ENCODE results near the gene GMPR. TPM values are rescaled to one million over a fixed set of nuclear protein-coding genes. Genes with fewer than 3 reads are reported as not detected.

GMPR gene
- total RNA-seq, 2 experiments from 2014 or later, result not detected

DNA sequence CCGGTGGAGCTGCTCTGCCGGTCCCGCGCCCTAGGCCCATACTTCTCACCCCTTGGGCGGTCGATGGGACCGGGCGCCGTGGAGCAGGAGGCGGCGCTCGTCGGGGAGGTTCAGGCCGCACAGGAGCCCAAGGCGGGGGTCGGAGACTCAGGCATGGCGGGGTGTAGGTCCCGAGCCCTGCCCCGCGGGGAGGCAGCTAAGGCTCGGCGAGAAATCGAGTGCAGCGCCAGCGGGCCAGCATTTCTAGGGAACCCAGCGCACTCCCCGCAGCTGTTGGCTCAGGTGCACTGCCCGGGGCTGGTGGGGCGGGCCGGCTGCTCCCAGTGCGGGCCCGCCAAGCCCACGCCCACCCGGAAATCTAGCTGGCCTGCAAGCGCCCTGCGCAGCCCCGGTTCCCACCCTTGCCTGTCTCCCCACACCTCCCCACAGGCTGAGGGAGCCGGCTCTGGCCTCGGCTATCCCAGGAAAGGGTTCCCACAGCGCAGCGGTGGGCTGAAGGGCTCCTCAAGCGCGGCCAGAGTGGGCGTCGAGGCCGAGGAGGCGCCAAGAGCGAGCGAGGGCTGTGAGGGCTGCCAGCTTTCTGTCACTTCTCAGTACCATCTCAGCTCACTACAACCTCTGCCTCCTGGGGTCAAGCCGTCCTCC is 40.2 kb upstream of the GMPR start:
- no TSS peak for BruUV-seq (replicated peaks)
- Histone ChIP-seq H3K4me3 (ENCODE audit: low read depth, low read length, poor library complexity, severe bottlenecking) (no peak overlapping the region), H4K20me1 (ENCODE audit: insufficient read depth, low read length) (no peaks in the 10 kb centered on the region), H2AFZ (ENCODE audit: low read length) (no peak overlapping the region), H3K27ac (ENCODE audit: low read depth, low read length, poor library complexity, severe bottlenecking) (no peak overlapping the region), H3K9me3 (ENCODE audit: low read length) (no peaks in the 10 kb centered on the region), H3K79me2 (ENCODE audit: insufficient read depth, low read depth, low read length) (no peaks in the 10 kb centered on the region), H3K36me3 (ENCODE audit: insufficient read depth, low read length) (no peaks in the 10 kb centered on the region), H3K4me2 (ENCODE audit: low read length) (no peak overlapping the region), H3K9me2 (ENCODE audit: insufficient read depth, low read length) (no peaks in the 10 kb centered on the region), H3K4me1 (ENCODE audit: insufficient read depth, low read length, poor library complexity, severe bottlenecking) (no peaks in the 10 kb centered on the region)
- TF ChIP-seq EZH2phosphoT487 (IDR thresholded peaks at IDR 0.05; ENCODE audit: borderline replicate concordance, low read depth, low read length), result no peak
- TF ChIP-seq, protein P1, sequence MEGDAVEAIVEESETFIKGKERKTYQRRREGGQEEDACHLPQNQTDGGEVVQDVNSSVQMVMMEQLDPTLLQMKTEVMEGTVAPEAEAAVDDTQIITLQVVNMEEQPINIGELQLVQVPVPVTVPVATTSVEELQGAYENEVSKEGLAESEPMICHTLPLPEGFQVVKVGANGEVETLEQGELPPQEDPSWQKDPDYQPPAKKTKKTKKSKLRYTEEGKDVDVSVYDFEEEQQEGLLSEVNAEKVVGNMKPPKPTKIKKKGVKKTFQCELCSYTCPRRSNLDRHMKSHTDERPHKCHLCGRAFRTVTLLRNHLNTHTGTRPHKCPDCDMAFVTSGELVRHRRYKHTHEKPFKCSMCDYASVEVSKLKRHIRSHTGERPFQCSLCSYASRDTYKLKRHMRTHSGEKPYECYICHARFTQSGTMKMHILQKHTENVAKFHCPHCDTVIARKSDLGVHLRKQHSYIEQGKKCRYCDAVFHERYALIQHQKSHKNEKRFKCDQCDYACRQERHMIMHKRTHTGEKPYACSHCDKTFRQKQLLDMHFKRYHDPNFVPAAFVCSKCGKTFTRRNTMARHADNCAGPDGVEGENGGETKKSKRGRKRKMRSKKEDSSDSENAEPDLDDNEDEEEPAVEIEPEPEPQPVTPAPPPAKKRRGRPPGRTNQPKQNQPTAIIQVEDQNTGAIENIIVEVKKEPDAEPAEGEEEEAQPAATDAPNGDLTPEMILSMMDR (conservative IDR thresholded peaks at IDR 0.05; ENCODE audit: low read length), result no peak
- ChIA-PET POLR2A (interaction anchor here (0.7 kb wide), 1 partner anchor 65 kb away, joined by 3 read pairs; no protein-coding TSS in a partner anchor), CTCF (ENCODE audit: unreplicated experiment) (no interaction called here)
- intact Hi-C loops (cut with micrococcal nuclease; ENCODE audit: unreplicated experiment), result no loop called here
- no peak for DNase-seq (ENCODE audit: low spot score)

DNA sequence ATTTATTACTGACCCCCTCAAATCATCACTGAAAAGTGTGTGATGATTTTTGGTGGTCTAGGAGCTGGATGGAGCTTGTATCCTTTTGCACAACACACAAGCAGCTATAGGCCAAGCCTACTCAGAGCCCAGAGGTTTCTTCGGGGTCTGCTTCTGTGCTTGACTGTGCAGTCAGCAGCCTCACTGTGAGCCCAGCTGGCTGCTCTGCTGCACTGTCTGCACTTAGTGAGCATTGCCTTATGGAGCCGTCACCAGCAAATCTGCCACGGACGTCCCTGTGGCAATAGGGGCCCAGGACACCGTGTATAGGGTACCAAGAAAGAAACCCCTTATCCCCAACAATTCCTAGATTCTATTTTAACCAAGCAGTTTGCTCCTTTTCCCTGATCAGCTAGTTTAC is 38.6 kb upstream of the GMPR start:
- Histone ChIP-seq H3K9me3 (ENCODE audit: low read length) (no peaks in the 10 kb centered on the region; the same call in 1 of the 2 replicates), H2AFZ (ENCODE audit: low read length) (no peak overlapping the region), H3K4me1 (ENCODE audit: insufficient read depth, low read length, poor library complexity, severe bottlenecking) (peaks cover 7% of the 10 kb centered on the region), H3K4me3 (ENCODE audit: low read depth, low read length, poor library complexity, severe bottlenecking) (no peak overlapping the region), H3K36me3 (ENCODE audit: insufficient read depth, low read length) (no peaks in the 10 kb centered on the region), H3K4me2 (ENCODE audit: low read length) (peak overlapping the region; percentile 10; the same call in 1 of the 2 replicates), H3K27ac (ENCODE audit: low read depth, low read length, poor library complexity, severe bottlenecking) (no peak overlapping the region), H3K9me2 (ENCODE audit: insufficient read depth, low read length) (no peaks in the 10 kb centered on the region), H3K79me2 (ENCODE audit: insufficient read depth, low read depth, low read length) (no peaks in the 10 kb centered on the region), H4K20me1 (ENCODE audit: insufficient read depth, low read length) (no peaks in the 10 kb centered on the region)
- POLR2A ChIA-PET, result interaction anchor here (0.6 kb wide), 2 partner anchors 30 to 94 kb away, joined by 3 to 6 read pairs; no protein-coding TSS in a partner anchor
- intact Hi-C loops (cut with micrococcal nuclease; ENCODE audit: unreplicated experiment), result no loop called here
- BruUV-seq (replicated peaks), result no TSS peak
- TF ChIP-seq, protein P1 (conservative IDR thresholded peaks at IDR 0.05; ENCODE audit: low read length), result no peak
- TF ChIP-seq EZH2phosphoT487 (IDR thresholded peaks at IDR 0.05; ENCODE audit: borderline replicate concordance, low read depth, low read length), result no peak
- DNase-seq (ENCODE audit: low spot score), result no peak
- CTCF ChIA-PET (ENCODE audit: unreplicated experiment), result no interaction called here

- no peaks in the 10 kb centered on the region for H3K79me2 ChIP-seq (ENCODE audit: insufficient read depth, low read depth, low read length)
- intact Hi-C loops (cut with micrococcal nuclease; ENCODE audit: unreplicated experiment), result no loop called here
- H3K9me2 ChIP-seq (ENCODE audit: insufficient read depth, low read length), result no peaks in the 10 kb centered on the region
- no peak overlapping the region for H3K27ac ChIP-seq (ENCODE audit: low read depth, low read length, poor library complexity, severe bottlenecking)
- no TSS peak for BruUV-seq (replicated peaks)
- ChIA-PET CTCF (ENCODE audit: unreplicated experiment) (no interaction called here), POLR2A (interaction anchor here (0.6 to 0.7 kb wide), 3 partner anchors 94 to 406 kb away, joined by 3 read pairs; no protein-coding TSS in a partner anchor)
- no peak overlapping the region for H3K4me3 ChIP-seq (ENCODE audit: low read depth, low read length, poor library complexity, severe bottlenecking)
- peaks cover 13% of the 10 kb centered on the region for H3K4me1 ChIP-seq (ENCODE audit: insufficient read depth, low read length, poor library complexity, severe bottlenecking)
- no peaks in the 10 kb centered on the region for H3K36me3 ChIP-seq (ENCODE audit: insufficient read depth, low read length)
- no peaks in the 10 kb centered on the region for H4K20me1 ChIP-seq (ENCODE audit: insufficient read depth, low read length)
- DNase-seq (ENCODE audit: low spot score), result no peak
- no peaks in the 10 kb centered on the region; the same call in 1 of the 2 replicates for H3K9me3 ChIP-seq (ENCODE audit: low read length)
- H3K4me2 ChIP-seq (ENCODE audit: low read length), result peak overlapping the region; percentile 21; the same call in 1 of the 2 replicates
- TF ChIP-seq EZH2phosphoT487 (IDR thresholded peaks at IDR 0.05; ENCODE audit: borderline replicate concordance, low read depth, low read length), result no peak
- TF ChIP-seq, protein P1 (conservative IDR thresholded peaks at IDR 0.05; ENCODE audit: low read length), result no peak
- no peak overlapping the region for H2AFZ ChIP-seq (ENCODE audit: low read length)
Observed at GRCh38 chr6:16200321-16200883, 38.0 kb upstream of the GMPR start.

Measured in OCI-LY7 (cell line).